ENCODE results near the gene SPATA24. TPM values are rescaled to one million over a fixed set of nuclear protein-coding genes. Genes with fewer than 3 reads are reported as not detected.

The SPATA24 gene
- total and polyA plus RNA-seq, 2 of the 8 experiments (the other 6 are each of a cell fraction or from before 2014, with no cell fraction given) = 5.8 to 9.4 TPM

- TF ChIP-seq CHD7 (IDR thresholded peaks at IDR 0.05; ENCODE audit: insufficient replicate concordance, low read length) (no peak), JUN (IDR thresholded peaks at IDR 0.05; ENCODE audit: low read depth, low read length) (no peak), CHD1 (IDR thresholded peaks at IDR 0.05; ENCODE audit: low read depth, low read length) (no peak), TEAD4 (IDR thresholded peaks at IDR 0.05; ENCODE audit: low read depth, low read length) (no peak), KDM1A (IDR thresholded peaks at IDR 0.05; ENCODE audit: borderline replicate concordance, low read length) (no peak), CBX5 (IDR thresholded peaks at IDR 0.05; ENCODE audit: low read depth, low read length) (no peak), KDM4A (IDR thresholded peaks at IDR 0.05; ENCODE audit: low read depth, low read length, severe bottlenecking) (no peak), TBP (IDR thresholded peaks at IDR 0.05; ENCODE audit: low read depth, low read length) (no peak), CTBP2 (IDR thresholded peaks at IDR 0.05; ENCODE audit: borderline replicate concordance, insufficient read depth, insufficient read length, low read length) (no peak)
These were observed 17.8 kb downstream of the SPATA24 start (continued) for GRCh38 chr5:139386050-139386438.

All from H1 (cell line).